ENCODE results near the gene SLC25A25. TPM values are rescaled to one million over a fixed set of nuclear protein-coding genes. Genes with fewer than 3 reads are reported as not detected.

The SLC25A25 gene
- total RNA-seq, 2 donors from 2014 or later: 13.7 to 29.8 TPM

GRCh38 chr9:128117613-128118471, 49.8 kb downstream of the SLC25A25 start:
- ATAC-seq (peak; percentile 61 to 72), DNase-seq (peak; percentile 94)
- intact Hi-C loops (cut with DNase I): loop anchor here (2.0 to 10.0 kb wide), 3 partner anchors 36 to 175 kb away; no protein-coding TSS in a partner anchor

DNA sequence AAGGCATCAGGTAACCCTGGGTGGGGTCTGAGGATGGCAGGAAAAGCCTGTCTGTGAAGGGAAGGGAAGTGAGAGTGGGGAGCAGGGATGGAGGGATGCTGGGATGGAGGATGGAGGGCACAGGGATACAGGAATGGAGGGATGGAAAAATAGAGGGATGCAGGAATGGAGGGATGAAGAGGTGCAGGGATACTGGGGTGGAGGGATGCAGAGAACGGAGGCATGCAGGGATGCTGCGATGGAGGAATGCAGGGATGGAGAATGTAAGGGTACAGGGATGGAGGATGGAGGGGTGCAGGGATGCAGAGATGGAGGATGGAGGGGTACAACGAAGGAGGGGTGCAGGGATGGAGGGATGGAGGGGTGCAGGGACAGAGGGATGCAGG, 50.4 kb downstream of the SLC25A25 start:
- intact Hi-C loops (cut with DNase I): loop anchor here (5.0 to 10.0 kb wide), 2 partner anchors 36 to 174 kb away; no protein-coding TSS in a partner anchor
- no peak for ATAC-seq
- DNase-seq: no peak

DNA sequence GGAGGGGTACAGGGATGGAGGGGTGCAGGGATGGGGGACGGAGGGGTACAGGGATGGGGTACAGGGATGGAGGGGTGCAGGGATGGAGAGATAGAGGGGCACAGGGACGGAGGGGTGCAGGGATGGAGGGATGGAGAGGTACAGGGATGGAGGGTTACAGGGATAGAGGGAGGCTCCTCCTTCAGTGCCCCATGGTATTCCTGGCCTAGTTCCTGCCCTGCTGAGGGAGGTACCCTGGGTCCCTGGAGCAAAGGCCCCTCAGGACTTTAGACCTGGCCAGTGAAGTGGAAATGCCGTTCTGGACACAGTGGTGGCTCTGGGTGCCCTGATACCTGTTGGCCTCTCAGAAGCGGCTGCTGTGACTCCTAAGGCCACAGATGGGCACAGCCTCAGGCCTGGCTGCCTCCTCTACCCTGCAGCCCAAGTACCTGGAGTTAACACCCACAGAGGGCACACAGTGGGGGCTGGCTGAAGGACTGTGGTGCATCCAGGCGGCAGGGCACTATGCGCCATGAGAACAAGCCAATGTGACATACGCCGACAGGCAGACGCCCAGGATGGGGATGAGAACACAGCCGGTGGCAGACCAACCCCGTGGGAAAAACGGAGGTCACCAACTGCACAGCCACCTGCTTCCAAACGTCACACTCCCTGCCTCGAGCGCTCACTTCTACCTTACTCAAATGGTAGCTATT, 51.1 kb downstream of the SLC25A25 start:
- ATAC-seq (no peak), DNase-seq (no peak)
- intact Hi-C loops (cut with DNase I): loop anchor here (5.0 to 10.0 kb wide), 2 partner anchors 37 to 174 kb away; no protein-coding TSS in a partner anchor

DNA sequence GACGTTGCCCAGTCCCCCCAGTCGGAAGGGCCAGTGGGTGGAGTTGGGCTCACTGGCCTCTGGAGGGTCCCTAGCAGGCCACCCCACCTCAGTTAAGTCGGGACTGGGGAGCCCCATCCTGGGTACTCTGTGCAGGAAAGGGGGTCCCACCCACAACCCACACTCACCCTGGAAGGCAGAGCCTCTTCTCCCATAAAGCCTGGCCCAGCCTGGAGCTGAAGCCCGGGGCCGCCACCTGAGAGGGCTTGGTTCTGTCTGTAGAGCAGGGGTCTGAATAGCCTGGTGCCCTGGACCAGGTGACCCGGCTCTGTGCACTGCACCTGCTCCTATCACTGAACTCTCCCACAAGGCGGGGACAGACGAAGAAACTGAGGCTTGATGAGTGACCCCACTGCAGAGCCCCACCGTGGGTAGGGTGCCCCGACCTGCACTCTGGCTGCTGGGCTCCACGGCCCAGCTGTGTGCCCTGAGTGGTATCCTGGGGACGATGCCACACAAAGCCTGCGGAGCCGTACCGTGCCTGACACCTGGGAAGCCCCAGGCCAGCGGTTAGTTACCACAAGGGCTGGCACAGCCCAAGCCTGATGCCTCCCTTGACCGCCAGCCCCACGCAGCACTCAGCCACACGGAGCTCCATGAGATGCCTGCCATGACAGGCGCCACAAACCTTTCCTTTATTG, 52.2 kb downstream of the SLC25A25 start:
- no peak for DNase-seq
- intact Hi-C loops (cut with DNase I): no loop called here
- no peak for ATAC-seq

DNA sequence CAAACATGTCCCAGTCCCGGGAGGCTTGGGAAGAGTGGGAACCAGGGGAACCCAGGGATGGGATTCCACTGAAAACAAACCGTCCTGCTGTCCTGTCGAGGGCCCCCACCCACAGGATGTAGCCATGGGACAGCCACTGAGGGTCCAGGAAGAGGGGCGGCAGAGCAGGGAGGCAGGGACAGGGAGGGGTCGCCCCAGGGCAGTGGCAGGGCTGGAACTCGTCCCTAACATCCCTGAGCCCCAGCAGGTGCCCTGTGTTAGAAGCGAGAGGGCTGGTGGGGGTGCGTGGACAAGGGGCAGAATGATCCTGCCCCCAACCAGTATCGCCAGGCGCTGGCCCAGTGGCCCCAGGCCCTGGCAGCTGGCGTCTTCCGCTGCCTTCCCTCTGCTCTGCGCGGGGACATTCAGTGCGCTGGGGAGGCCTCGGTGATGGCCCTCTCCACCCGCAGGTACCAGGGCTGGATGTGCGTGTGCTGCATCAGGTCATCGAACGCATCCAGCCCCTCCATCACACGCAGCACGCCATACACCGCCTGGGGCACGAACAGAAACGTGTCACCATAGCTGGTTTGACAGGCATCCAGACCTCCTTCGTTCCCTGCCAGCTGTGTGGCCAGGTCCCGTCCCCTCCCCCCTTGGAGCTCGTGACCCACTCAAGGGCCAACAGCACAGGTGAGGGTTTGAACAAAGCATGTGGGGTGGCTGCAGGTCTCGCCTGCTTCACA, 52.9 kb downstream of the SLC25A25 start:
- intact Hi-C loops (cut with DNase I): no loop called here
- no peak for DNase-seq
- no peak for ATAC-seq

DNA sequence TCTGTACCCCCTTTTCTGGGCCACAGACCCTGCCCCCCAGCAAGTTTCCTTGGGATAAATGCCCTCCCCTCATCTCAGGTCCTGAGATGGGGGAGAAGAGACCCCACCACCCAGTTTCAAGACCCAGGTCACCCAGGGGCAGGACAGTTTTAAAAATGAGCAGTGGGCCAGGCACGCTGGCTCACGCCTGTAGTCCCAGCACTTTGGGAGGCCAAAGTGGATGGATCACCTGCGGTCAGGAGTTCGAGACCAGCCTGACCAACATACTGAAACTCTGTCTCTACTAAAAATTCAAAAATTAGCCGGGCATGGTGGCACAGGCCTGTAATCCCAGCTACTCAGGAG, 53.4 kb downstream of the SLC25A25 start:
- intact Hi-C loops (cut with DNase I): no loop called here
- ATAC-seq (no peak), DNase-seq (no peak)

- DNase-seq: peak; percentile 20
- no peak for ATAC-seq
- intact Hi-C loops (cut with DNase I): no loop called here
Measured at GRCh38 chr9:128121924-128122808, 54.1 kb downstream of the SLC25A25 start.

- intact Hi-C loops (cut with DNase I): no loop called here
- peak; percentile 20 for DNase-seq
Measured at GRCh38 chr9:128122809-128123175, 54.8 kb downstream of the SLC25A25 start.

DNA sequence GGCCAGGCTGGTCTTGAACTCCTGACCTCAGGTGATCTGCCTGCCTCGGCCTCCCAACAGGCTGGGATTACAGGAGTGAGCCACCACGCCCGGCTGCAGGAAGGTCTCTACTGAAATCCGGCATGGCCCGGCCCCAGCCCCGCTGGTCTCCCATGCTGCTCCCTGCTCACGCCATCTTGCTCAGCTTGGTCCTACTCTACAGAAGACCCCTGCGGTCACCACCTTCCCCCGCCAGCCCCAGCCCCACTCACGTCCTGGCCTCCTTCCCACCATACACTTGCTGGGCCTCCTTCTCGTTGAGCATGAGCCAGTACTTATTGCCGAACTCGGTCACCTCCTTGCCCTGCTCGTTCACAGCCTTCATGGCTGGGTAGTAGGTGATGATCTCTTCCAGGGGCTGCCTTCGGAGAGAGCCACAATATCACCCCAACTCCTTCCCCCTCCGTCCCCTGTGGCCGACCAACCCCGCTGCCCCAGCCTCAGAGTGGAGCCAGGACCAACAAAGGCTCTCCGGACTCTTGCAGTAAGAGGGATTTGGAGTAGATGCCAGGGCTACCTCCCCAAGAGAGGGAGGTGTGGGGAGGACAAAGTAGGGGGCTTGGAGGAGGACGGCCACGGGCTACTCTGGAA, 55.5 kb downstream of the SLC25A25 start:
- ATAC-seq (no peak), DNase-seq (peak; percentile 10)
- intact Hi-C loops (cut with DNase I): no loop called here

More at GRCh38 chr9:128122809-128123175, 54.8 kb downstream of the SLC25A25 start:
- no peak for ATAC-seq

GRCh38 chr9:128124451-128124850, 56.4 kb downstream of the SLC25A25 start:
- ATAC-seq (no peak), DNase-seq (peak; percentile 16)
- intact Hi-C loops (cut with DNase I): no loop called here

GRCh38 chr9:128124873-128125579, 57.0 kb downstream of the SLC25A25 start:
- intact Hi-C loops (cut with DNase I): no loop called here
- ATAC-seq (no peak), DNase-seq (peak; percentile 60)

GRCh38 chr9:128125580-128126354, 57.7 kb downstream of the SLC25A25 start:
- DNase-seq (peak; percentile 19), ATAC-seq (no peak)
- intact Hi-C loops (cut with DNase I): no loop called here

- peak; percentile 89 for DNase-seq
- ATAC-seq: peak; percentile 90
- intact Hi-C loops (cut with DNase I): no loop called here
Measured at GRCh38 chr9:128127568-128127989, 59.5 kb downstream of the SLC25A25 start, which contains the start of gene PTGES2. Gene PTGES2, minus strand, starts transcription at chr9:128127729. Its CDS starts 12 bp downstream, at chr9:128127717.

GRCh38 chr9:128127990-128128835, 60.2 kb downstream of the SLC25A25 start:
- DNase-seq (peak; percentile 84), ATAC-seq (peak; percentile 91 to 93)
- intact Hi-C loops (cut with DNase I): no loop called here

DNA sequence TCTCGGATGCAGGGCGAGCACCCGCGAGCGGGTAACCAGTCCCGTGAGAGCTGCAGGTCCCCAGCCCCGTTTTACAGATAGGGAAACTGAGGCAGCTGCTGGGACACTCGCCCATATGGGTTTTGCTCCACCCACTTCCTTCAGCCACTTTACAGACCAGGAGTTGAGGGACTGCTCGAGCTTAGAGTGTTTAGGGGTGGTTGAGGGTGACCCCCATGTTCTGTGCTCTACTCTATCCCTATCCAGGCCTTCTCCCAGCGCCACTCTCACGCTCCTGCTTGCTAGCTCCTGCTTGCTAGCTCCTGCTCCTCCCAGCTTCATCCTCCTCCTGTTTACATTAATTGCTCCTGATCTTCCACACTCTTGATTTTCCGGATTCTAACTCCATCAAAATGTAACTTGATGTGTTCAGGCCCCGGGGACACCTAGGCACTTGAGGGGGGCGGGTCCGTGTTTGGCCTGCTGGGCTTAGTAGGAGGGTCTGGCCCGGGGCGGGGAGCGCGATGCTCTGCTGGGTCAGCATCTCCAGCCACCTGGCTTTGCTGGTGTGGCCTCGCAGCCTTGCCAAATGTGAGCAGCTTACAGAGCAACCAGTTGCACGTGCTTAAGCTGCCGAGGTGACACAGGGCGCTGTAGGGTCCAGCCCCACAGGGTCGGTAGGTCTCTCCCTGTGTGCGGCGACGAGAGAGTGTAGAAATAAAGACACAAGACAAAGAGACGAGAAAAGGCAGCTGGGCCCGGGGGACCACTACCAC, 61.0 kb downstream of the SLC25A25 start:
- intact Hi-C loops (cut with DNase I): no loop called here
- DNase-seq: peak; percentile 40
- no peak for ATAC-seq

Measured in left cardiac atrium (tissue), 4 donors.